ENCODE measurements around the gene PRRG1.
"Not testable (repeated sequence)": the region's sequence is repeated elsewhere in the genome, so short reads cannot be mapped to it uniquely, and the experiment has no call there.

DNA sequence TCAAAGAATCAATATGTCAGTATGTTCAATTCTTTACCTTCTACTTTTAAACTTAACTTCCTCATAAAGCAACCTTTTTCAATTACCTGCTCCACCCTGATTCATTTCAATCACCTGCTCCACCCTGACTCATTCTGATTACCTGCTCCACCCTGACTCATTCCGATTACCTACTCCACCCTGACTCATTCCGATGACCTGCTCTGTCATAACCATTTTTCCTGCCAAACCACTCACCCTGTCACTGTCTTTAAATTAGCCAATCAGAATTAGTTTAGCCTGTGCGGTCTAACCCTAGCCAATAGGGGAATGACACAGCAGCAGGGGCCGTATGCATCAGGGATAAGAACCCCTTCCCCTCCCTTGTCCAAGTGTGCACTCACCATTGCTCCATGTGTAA is 135.2 kb downstream of the PRRG1 start:
- not testable (repeated sequence) for TF ChIP-seq EZH2phosphoT487 (IDR thresholded peaks at IDR 0.05; ENCODE audit: borderline replicate concordance, low read length); CTCF (conservative IDR thresholded peaks at IDR 0.05; ENCODE audit: low read depth, low read length); EZH2 (IDR thresholded peaks at IDR 0.05; ENCODE audit: low read length, unreplicated experiment)

Data from PC-3 (cell line).